HCT116 (cell line): ENCODE data around the gene STK16. TPM values are rescaled to one million over a fixed set of nuclear protein-coding genes. Genes with fewer than 3 reads are reported as not detected.

Experiments
- ATAC-seq: fragments of 200-7000 bp; cut with Tn5 transposase; 2 replicates; pipeline ENCODE4 v1.9.1; 2020; ENCODE audit warnings: mild to moderate bottlenecking, moderate library complexity
- BruUV-seq: library from RNA; stranded (reverse); fragments of 400-500 nt; replicated peaks from 2 replicates; lab custom pipeline; 2021; lab: Mats Ljungman, UMichigan
- CTCF ChIA-PET: fragments of 300-600 bp; sonication (Branson Sonifier 250); formaldehyde crosslinking; loops from one replicate; lab custom pipeline; 2021; ENCODE audit warnings: antibody characterized with exemption; lab: Charles Lee
- POLR2A ChIA-PET: fragments of 300-600, 350-600 bp; sonication (Branson Sonifier 250); formaldehyde crosslinking; loops from one replicate; lab custom pipeline; 2021; ENCODE audit warnings: antibody characterized with exemption; lab: Charles Lee
- RAD21 ChIA-PET, 2 experiments: fragments of 300-600 bp; sonication (Branson Sonifier 250); formaldehyde crosslinking; loops; one replicate each; lab custom pipeline; 2023; ENCODE audit warnings: low total read pairs in 2 of 2; ENCODE audit not compliant: uncharacterized antibody in 2 of 2, unreplicated experiment in 2 of 2, low non-redundant PET in 1 of 2; lab: Charles Lee
- DNase-seq: peaks from one replicate; pipeline ENCODE4 v3.0.0-alpha.2; 2010; ENCODE audit warnings: low read depth, low spot score
- H2AFZ ChIP-seq: fragments of 200-600 bp; shearing (Covaris generic), sonication (generic); 2 replicates; pipeline ENCODE4 v1.6.1; 2017; ENCODE audit warnings: low read depth, mixed run types, mixed read lengths, antibody characterized with exemption, low read length; ENCODE audit not compliant: poor library complexity, severe bottlenecking
- H3K27ac ChIP-seq: 2 replicates; pipeline ENCODE4 v1.5.1; 2012; ENCODE audit warnings: low read depth, low read length
- H3K27me3 ChIP-seq: fragments of 200-600 bp; sonication (generic); 2 replicates; pipeline ENCODE4 v1.6.1; 2016; ENCODE audit warnings: mixed run types, low read length, mixed read lengths; ENCODE audit not compliant: insufficient read depth
- H3K36me3 ChIP-seq, 2 experiments: fragments of 200-500 bp in 1 of 2; fragments of 200-600 bp in 1 of 2; sonication (Bioruptor generic) in 1 of 2; sonication (generic) in 1 of 2; 2 replicates each; pipeline versions ENCODE4 v1.5.1 to v1.6.1; 2014 to 2016; ENCODE audit warnings: low read length in 2 of 2, inconsistent platforms in 1 of 2, mixed read lengths in 1 of 2, mixed run types in 1 of 2; ENCODE audit not compliant: insufficient read depth in 2 of 2, control insufficient read depth in 1 of 2
- H3K4me1 ChIP-seq, 2 experiments: fragments of 200-600 bp in 1 of 2; sonication (generic) in 1 of 2; 2 replicates each; pipeline versions ENCODE4 v1.5.1 to v1.6.1; 2012 to 2017; ENCODE audit warnings: low read length in 2 of 2, inconsistent platforms in 1 of 2, mild to moderate bottlenecking in 1 of 2, mixed read lengths in 1 of 2, mixed run types in 1 of 2, moderate library complexity in 1 of 2; ENCODE audit not compliant: insufficient read depth in 2 of 2, control insufficient read depth in 1 of 2
- H3K4me2 ChIP-seq: fragments of 200-600 bp; sonication (generic); 2 replicates; pipeline ENCODE4 v1.6.1; 2017; ENCODE audit warnings: mixed run types, low read length, mixed read lengths
- H3K4me3 ChIP-seq, 2 experiments: fragments of 200-600 bp in 1 of 2; sonication (generic) in 1 of 2; replicated peaks in 1 of 2; 2 replicates each; pipeline ENCODE4 v1.5.1; 2011 to 2016; ENCODE audit warnings: low read length in 2 of 2, control low read depth in 1 of 2, low read depth in 1 of 2, mild to moderate bottlenecking in 1 of 2, mixed read lengths in 1 of 2, mixed run types in 1 of 2
- H3K79me2 ChIP-seq: fragments of 200-600 bp; sonication (generic); 2 replicates; pipeline ENCODE4 v1.6.1; 2017; ENCODE audit warnings: mild to moderate bottlenecking, mixed run types, low read length, moderate library complexity, mixed read lengths; ENCODE audit not compliant: insufficient read depth
- H3K9ac ChIP-seq: fragments of 200-600 bp; sonication (generic); 2 replicates; pipeline ENCODE4 v1.6.1; 2016; ENCODE audit warnings: low read length, mixed read lengths
- H3K9me2 ChIP-seq: fragments of 200-600 bp; sonication (generic), shearing (Covaris generic); 2 replicates; pipeline ENCODE4 v1.6.1; 2017; ENCODE audit warnings: mixed run types, mild to moderate bottlenecking, moderate library complexity; ENCODE audit not compliant: insufficient read depth
- H3K9me3 ChIP-seq, 2 experiments: fragments of 200-500 bp in 1 of 2; fragments of 200-600 bp in 1 of 2; sonication (Bioruptor generic) in 1 of 2; sonication (generic) in 1 of 2; 2 replicates each; pipeline ENCODE4 v1.6.1; 2014 to 2017; ENCODE audit warnings: low read length in 2 of 2, mixed read lengths in 2 of 2, inconsistent platforms in 1 of 2, low read depth in 1 of 2, mild to moderate bottlenecking in 1 of 2, mixed run types in 1 of 2, moderate library complexity in 1 of 2; ENCODE audit not compliant: control insufficient read depth in 1 of 2, insufficient read depth in 1 of 2
- H4K20me1 ChIP-seq: fragments of 200-600 bp; sonication (generic), shearing (Covaris generic); 2 replicates; pipeline ENCODE4 v1.6.1; 2017; ENCODE audit warnings: mixed run types, mild to moderate bottlenecking, moderate library complexity; ENCODE audit not compliant: insufficient read depth
- CEBPB ChIP-seq: IDR thresholded peaks from 2 replicates; pipeline ENCODE4 v1.6.1; 2012; ENCODE audit warnings: low read depth
- ELF1 ChIP-seq: IDR thresholded peaks from 2 replicates; pipeline ENCODE4 v1.6.1; 2012; ENCODE audit warnings: low read depth, borderline replicate concordance
- EZH2 ChIP-seq: fragments of 200-600 bp; sonication (generic); IDR thresholded peaks from 2 replicates; pipeline ENCODE4 v1.6.1; 2017; ENCODE audit warnings: antibody characterized with exemption, mixed run types
- FOSL1 ChIP-seq: IDR thresholded peaks from 2 replicates; pipeline ENCODE4 v1.6.1; 2012; ENCODE audit warnings: low read depth
- JUND ChIP-seq: IDR thresholded peaks from 2 replicates; pipeline ENCODE4 v1.6.1; 2012
- POLR2A ChIP-seq: IDR thresholded peaks from 2 replicates; pipeline ENCODE4 v1.7.0; 2011; ENCODE audit warnings: borderline replicate concordance; ENCODE audit not compliant: insufficient read depth, insufficient read length; ENCODE audit errors: extremely low read depth
- RAD21 ChIP-seq: IDR thresholded peaks from 2 replicates; pipeline ENCODE4 v1.6.1; 2012; ENCODE audit warnings: low read depth, mild to moderate bottlenecking
- SIN3A ChIP-seq: IDR thresholded peaks from 2 replicates; pipeline ENCODE4 v1.6.1; 2012; ENCODE audit warnings: low read depth
- SP1 ChIP-seq: IDR thresholded peaks from 2 replicates; pipeline ENCODE4 v1.6.1; 2012; ENCODE audit warnings: low read depth
- YY1 ChIP-seq: IDR thresholded peaks from 2 replicates; pipeline ENCODE4 v1.6.1; 2011; ENCODE audit warnings: low read length, low read depth, moderate library complexity, mild to moderate bottlenecking; ENCODE audit not compliant: insufficient replicate concordance; ENCODE audit errors: extremely low read depth
- ZNF274 ChIP-seq: fragments of 200-500 bp; sonication (Bioruptor generic); IDR thresholded peaks from 2 replicates; pipeline ENCODE4 v1.6.1; 2014; ENCODE audit warnings: mild to moderate bottlenecking, low read depth, low read length, inconsistent platforms
- intact Hi-C: fragments of 100-400 bp; cut with micrococcal nuclease; formaldehyde crosslinking; loops from 2 replicates; pipeline ENCODE4 v1.10.0; 2022
- total RNA-seq: library from RNA; stranded (reverse); gene quantifications from one replicate; pipeline ENCODE4 v1.2.1, GENCODE V29; 2021; ENCODE audit not compliant: unreplicated experiment
- TF ChIP-seq, protein P1 (sequence below): IDR thresholded peaks from 2 replicates; pipeline ENCODE4 v1.6.1; 2011; ENCODE audit warnings: mild to moderate bottlenecking, low read length, moderate library complexity; ENCODE audit not compliant: insufficient replicate concordance; ENCODE audit errors: extremely low read depth

STK16 gene
- total RNA-seq, 1 experiment from 2014 or later, result 31.4 TPM

DNA sequence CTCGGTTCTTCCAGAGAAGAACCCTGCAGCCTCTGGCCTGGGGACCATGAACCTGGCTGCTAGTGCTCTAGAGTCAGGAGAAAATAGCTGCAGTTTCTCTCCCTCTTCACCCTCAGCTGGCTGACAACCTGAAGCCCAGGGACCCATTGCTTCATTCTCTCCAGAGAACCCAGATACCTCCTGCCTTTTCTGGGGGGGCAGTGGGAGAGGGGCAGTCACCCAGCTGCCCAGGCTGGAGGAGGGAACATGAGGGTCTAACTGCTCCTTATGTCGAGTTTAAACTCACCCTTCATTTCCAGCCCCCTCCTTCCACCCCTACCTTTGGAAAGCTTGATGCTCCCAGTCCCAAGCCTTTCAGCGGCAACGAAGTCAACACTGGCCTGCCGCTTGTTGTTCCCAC lies 46.3 kb upstream of the STK16 start:
- Histone ChIP-seq H3K27ac (no peak overlapping the region), H3K4me1 (no peaks in the 10 kb centered on the region), H3K4me3 (no peak overlapping the region), H3K9ac (no peak overlapping the region), H3K27me3 (no peaks in the 10 kb centered on the region), H2AFZ (no peak overlapping the region), H3K36me3 (no peaks in the 10 kb centered on the region), H3K9me3 (no peaks in the 10 kb centered on the region), H3K4me2 (no peak overlapping the region), H4K20me1 (no peaks in the 10 kb centered on the region), H3K9me2 (no peaks in the 10 kb centered on the region), H3K79me2 (no peaks in the 10 kb centered on the region)
- ATAC-seq (no peak), DNase-seq (no peak)
- CTCF ChIA-PET, result no interaction called here
- intact Hi-C loops, result no loop called here
- RAD21 ChIA-PET, result no interaction called here
- no TSS peak for BruUV-seq
- TF ChIP-seq SP1 (no peak), JUND (no peak), POLR2A (no peak), CEBPB (no peak), YY1 (no peak), ELF1 (no peak), RAD21 (no peak), ZNF274 (no peak), FOSL1 (no peak), EZH2 (no peak), SIN3A (no peak)
- TF ChIP-seq, protein P1, sequence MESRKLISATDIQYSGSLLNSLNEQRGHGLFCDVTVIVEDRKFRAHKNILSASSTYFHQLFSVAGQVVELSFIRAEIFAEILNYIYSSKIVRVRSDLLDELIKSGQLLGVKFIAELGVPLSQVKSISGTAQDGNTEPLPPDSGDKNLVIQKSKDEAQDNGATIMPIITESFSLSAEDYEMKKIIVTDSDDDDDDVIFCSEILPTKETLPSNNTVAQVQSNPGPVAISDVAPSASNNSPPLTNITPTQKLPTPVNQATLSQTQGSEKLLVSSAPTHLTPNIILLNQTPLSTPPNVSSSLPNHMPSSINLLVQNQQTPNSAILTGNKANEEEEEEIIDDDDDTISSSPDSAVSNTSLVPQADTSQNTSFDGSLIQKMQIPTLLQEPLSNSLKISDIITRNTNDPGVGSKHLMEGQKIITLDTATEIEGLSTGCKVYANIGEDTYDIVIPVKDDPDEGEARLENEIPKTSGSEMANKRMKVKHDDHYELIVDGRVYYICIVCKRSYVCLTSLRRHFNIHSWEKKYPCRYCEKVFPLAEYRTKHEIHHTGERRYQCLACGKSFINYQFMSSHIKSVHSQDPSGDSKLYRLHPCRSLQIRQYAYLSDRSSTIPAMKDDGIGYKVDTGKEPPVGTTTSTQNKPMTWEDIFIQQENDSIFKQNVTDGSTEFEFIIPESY, result no peak
- POLR2A ChIA-PET, result no interaction called here
